ENCODE data around the gene BUB1B. TPM values are rescaled to one million over a fixed set of nuclear protein-coding genes. Genes with fewer than 3 reads are reported as not detected.

Gene BUB1B
- polyA plus RNA-seq, 1 of the 3 experiments (the other 2 are of a cell fraction) = 12.6 TPM

DNA sequence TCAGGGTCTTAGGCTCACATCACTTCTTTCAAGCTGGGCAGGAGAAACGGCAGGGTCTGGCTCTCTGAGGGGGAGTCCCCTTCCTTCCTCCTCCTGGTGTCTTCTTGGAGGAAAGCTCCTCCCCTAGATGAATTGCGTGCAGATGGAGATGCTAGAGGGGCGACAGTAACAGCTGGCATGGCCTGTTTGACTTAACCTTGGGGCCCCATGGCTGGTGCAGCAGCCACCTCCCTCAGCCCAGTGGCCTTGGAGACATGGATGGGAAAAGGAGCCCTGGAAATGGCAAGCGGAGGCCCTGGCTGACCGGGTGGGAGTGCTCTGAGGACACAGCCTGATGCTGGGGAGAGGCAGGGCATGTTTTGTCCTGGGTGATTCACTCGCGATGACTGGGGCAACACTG is 98.2 kb downstream of the BUB1B start:
- peaks cover 0 to 2% of the 10 kb centered on the region in 2 experiments; a peak in 1 of 4 replicates for H3K4me1 ChIP-seq (ENCODE audit: control insufficient read depth in 1 of 2, insufficient read depth in 2 of 2, low read depth in 1 of 2, low read length in 1 of 2)
- H3K4me3 ChIP-seq (ENCODE audit: low read depth in 2 of 2, low read length in 1 of 2) = no peak overlapping the region
- no peaks in the 10 kb centered on the region for H3K36me3 ChIP-seq (replicated peaks in 1 of 2; ENCODE audit: control insufficient read depth in 1 of 2, insufficient read depth in 2 of 2, low read length in 1 of 2)
- WGBS (ENCODE audit: low lambda C conversion rate) = 94% methylated on average over 6 of the region's 7 CpGs
- no peak overlapping the region for H2AFZ ChIP-seq (ENCODE audit: low read depth)
- no peaks in the 10 kb centered on the region for H3K79me2 ChIP-seq (ENCODE audit: insufficient read depth)
- POLR2A ChIA-PET = no interaction called here
- no peaks in the 10 kb centered on the region for H4K20me1 ChIP-seq (ENCODE audit: insufficient read depth)
- CTCF ChIA-PET = interaction anchor here (1.1 to 34.5 kb wide), 4 partner anchors 10 to 51 kb away, joined by 3 to 868 read pairs (median 362); no protein-coding TSS in a partner anchor
- no peaks in the 10 kb centered on the region for H3K9me2 ChIP-seq
- no peaks in the 10 kb centered on the region for H3K9me3 ChIP-seq
- TF ChIP-seq TAF1 (IDR thresholded peaks at IDR 0.05; ENCODE audit: borderline replicate concordance, low read depth, low read length) (no peak), RCOR1 (IDR thresholded peaks at IDR 0.05; ENCODE audit: low read length) (no peak), TEAD4 (IDR thresholded peaks at IDR 0.05; ENCODE audit: borderline replicate concordance, insufficient read depth) (no peak), SMC3 (IDR thresholded peaks at IDR 0.05; ENCODE audit: low read depth, low read length) (no peak), MXI1 (IDR thresholded peaks at IDR 0.05; ENCODE audit: low read depth, low read length) (no peak), GABPA (IDR thresholded peaks at IDR 0.05; ENCODE audit: low read depth) (no peak), TCF12 (IDR thresholded peaks at IDR 0.05) (no peak), YY1 (IDR thresholded peaks at IDR 0.05; ENCODE audit: low read depth) (no peak), FOXM1 (IDR thresholded peaks at IDR 0.05; ENCODE audit: low read depth) (no peak), RXRA (IDR thresholded peaks at IDR 0.05; ENCODE audit: borderline replicate concordance, low read depth) (no peak), NRF1 (IDR thresholded peaks at IDR 0.05; ENCODE audit: low read depth, low read length) (no peak), FOSL2 (IDR thresholded peaks at IDR 0.05; ENCODE audit: borderline replicate concordance, low read depth) (no peak), NFIC (IDR thresholded peaks at IDR 0.05; ENCODE audit: borderline replicate concordance) (no peak), JUND (IDR thresholded peaks at IDR 0.05) (no peak), RAD21 (IDR thresholded peaks at IDR 0.05; ENCODE audit: low read length) (no peak)
- TF ChIP-seq, protein P1, sequence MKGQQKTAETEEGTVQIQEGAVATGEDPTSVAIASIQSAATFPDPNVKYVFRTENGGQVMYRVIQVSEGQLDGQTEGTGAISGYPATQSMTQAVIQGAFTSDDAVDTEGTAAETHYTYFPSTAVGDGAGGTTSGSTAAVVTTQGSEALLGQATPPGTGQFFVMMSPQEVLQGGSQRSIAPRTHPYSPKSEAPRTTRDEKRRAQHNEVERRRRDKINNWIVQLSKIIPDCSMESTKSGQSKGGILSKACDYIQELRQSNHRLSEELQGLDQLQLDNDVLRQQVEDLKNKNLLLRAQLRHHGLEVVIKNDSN (IDR thresholded peaks at IDR 0.05; ENCODE audit: borderline replicate concordance, low read depth) = no peak
- TF ChIP-seq, protein P2, sequence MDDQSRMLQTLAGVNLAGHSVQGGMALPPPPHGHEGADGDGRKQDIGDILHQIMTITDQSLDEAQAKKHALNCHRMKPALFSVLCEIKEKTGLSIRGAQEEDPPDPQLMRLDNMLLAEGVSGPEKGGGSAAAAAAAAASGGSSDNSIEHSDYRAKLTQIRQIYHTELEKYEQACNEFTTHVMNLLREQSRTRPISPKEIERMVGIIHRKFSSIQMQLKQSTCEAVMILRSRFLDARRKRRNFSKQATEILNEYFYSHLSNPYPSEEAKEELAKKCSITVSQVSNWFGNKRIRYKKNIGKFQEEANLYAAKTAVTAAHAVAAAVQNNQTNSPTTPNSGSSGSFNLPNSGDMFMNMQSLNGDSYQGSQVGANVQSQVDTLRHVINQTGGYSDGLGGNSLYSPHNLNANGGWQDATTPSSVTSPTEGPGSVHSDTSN (IDR thresholded peaks at IDR 0.05) = no peak
- TF ChIP-seq, protein P3, sequence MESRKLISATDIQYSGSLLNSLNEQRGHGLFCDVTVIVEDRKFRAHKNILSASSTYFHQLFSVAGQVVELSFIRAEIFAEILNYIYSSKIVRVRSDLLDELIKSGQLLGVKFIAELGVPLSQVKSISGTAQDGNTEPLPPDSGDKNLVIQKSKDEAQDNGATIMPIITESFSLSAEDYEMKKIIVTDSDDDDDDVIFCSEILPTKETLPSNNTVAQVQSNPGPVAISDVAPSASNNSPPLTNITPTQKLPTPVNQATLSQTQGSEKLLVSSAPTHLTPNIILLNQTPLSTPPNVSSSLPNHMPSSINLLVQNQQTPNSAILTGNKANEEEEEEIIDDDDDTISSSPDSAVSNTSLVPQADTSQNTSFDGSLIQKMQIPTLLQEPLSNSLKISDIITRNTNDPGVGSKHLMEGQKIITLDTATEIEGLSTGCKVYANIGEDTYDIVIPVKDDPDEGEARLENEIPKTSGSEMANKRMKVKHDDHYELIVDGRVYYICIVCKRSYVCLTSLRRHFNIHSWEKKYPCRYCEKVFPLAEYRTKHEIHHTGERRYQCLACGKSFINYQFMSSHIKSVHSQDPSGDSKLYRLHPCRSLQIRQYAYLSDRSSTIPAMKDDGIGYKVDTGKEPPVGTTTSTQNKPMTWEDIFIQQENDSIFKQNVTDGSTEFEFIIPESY (IDR thresholded peaks at IDR 0.05; ENCODE audit: borderline replicate concordance, low read depth) = no peak
- TF ChIP-seq, protein P4, sequence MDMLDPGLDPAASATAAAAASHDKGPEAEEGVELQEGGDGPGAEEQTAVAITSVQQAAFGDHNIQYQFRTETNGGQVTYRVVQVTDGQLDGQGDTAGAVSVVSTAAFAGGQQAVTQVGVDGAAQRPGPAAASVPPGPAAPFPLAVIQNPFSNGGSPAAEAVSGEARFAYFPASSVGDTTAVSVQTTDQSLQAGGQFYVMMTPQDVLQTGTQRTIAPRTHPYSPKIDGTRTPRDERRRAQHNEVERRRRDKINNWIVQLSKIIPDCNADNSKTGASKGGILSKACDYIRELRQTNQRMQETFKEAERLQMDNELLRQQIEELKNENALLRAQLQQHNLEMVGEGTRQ (IDR thresholded peaks at IDR 0.05; ENCODE audit: borderline replicate concordance, low read depth, low read length) = no peak
- no peak overlapping the region for H3K4me2 ChIP-seq
- DNase-seq = no peak
- H3K27ac ChIP-seq (ENCODE audit: low read depth in 2 of 2, low read length in 1 of 2) = no peak overlapping the region
- no peak overlapping the region for H3K9ac ChIP-seq
- 0 out of 2 replicates have a peak, but pooled peaks cover 5% of the 10 kb centered on the region for H3K27me3 ChIP-seq (ENCODE audit: insufficient read depth)
- H3F3A ChIP-seq (replicated peaks; ENCODE audit: insufficient read depth) = peaks cover 9% of the 10 kb centered on the region
